GM12892 (cell line): ENCODE measurements around the gene JAG2.

Experiments used
- DNase-seq: peaks from one replicate; pipeline ENCODE4 v3.0.0; 2011; ENCODE audit not compliant: insufficient read length
- FAIRE-seq: peaks from 2 replicates; lab custom pipeline; 2011; peaks lifted over from hg19 to GRCh38; lab: Jason Lieb, UNC
- POLR2A ChIP-seq: IDR thresholded peaks from 2 replicates; pipeline ENCODE4 v1.6.1; 2011; ENCODE audit warnings: low read depth, low read length, control low read depth
- POLR2AphosphoS5 ChIP-seq: IDR thresholded peaks from 2 replicates; pipeline ENCODE4 v1.6.1; 2011; ENCODE audit warnings: low read depth, low read length, control low read depth
- TAF1 ChIP-seq: IDR thresholded peaks from 2 replicates; pipeline ENCODE4 v1.6.1; 2011; ENCODE audit warnings: low read depth, mild to moderate bottlenecking, control low read depth, low read length, borderline replicate concordance

The JAG2 gene

DNA sequence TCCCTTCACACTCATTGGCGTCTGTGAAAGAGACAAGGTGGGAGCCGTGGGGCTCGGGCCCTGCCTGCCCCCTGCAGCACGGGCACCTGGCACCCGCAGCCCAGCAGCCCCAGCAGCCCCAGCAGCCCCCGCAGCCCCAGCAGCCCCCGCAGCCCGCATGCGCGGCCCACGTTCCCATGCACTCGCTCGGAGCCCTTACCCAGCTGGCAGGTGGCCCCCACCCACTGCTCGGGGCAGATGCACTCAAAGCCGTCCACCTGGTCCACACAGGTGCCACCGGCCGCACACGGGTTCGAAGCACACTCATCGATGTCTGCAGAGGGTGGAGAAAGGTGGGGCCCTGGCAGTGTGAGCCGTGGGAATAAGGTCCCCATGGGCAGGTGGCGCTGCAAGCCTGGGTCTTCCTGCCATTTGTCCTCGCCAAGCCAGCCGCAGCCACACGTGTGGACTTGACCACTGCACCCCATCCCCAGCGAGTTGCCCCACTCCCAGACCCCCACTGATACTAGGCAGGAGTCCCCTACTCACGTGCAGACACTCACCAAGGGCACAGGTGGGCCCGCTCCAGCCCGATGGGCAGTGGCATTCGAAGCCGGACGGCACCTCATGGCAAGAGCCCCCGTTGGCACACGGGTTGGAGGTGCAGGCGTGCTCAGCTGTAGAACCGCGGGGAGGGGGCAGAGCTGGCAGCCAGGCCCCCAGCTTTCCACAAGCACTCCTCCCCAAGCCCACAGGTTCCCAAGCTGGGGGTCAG is 17.3 kb downstream of the JAG2 start:
- TF ChIP-seq POLR2A: no peak
- no peak for DNase-seq
- FAIRE-seq: no peak

DNA sequence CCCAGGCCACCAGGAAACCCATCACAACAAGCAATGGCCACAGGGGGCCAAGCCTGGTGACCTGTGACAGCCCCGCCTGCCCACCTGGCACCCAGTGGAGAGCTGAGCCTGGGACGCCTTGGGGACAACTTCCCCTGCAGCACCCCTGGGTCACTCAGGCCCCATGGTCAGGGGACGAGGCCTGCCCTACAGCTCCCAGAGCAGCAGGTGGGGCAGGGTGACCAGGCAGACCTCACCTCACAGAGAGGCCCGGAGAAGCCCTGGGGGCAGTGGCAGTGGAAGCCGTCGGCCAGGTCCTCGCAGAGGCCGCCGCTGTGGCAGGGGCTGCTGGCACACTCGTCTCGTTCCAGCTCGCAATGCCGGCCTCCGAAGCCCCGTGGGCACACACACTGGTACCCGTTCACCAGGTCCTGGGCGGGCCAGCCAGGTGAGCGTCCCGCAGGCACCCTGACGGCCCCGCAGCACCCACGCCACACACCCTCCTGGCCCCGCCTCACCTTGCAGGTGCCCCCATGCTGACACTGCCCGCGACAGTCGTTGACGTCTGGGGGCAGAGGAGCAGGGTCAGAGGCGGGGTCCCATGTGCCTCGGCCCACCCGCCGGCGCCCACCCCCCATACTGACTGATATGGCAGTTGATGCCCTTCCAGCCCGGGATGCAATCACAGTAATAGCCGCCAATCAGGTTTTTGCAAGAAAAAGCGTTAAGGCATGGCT is 18.1 kb downstream of the JAG2 start:
- no peak for TF ChIP-seq TAF1
- no peak for TF ChIP-seq POLR2AphosphoS5
- DNase-seq (no peak), FAIRE-seq (no peak)

DNA sequence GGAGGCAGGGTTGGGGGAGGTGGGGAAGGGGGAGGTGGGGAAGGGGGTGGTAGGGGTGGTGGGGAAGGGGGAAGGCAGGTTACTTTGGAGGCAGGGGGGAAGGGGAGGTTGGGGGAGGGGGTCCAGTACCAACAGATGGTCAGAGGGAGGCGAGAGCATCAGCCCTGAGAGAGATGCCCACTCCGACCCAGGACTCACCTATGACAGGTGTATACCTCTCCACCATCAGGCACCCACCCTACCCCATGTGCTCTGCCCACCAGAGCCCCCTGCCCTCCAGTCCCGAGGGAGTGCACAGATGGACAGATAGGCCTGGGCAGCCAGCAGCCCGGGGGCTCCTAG is 18.6 kb downstream of the JAG2 start:
- no peak for FAIRE-seq
- TF ChIP-seq TAF1 (no peak), POLR2A (no peak), POLR2AphosphoS5 (no peak)
- DNase-seq: no peak

DNA sequence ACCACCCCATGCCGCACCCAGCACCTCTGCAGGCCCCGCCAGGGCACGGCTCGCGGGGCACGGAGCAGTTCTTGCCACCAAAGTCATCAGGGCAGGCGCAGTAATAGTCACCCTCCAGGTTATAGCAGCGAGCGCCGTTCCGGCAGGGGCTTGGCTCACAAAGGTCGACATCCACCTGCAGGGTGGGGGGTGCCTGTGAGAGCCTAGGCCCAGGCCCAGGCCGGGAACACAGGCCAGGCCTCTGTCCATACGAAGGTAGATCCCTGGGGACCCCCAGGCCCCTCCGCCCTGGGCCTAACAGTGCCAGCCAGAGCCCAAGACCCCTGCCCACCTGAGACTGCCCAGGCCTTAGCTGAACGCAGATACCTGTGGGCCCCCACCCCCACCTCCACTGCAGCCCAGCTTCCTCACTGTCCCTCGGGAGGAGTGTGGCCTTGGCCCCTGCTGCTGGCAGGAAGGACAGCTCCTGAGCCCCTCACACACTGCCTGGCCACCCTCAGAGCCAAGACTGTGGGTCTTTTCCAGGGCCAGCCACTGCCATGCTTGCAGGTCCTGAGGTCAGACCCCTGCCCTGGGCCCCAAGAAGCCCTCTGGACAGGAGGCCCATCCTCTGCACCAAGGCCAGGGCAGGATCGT is 19.3 kb downstream of the JAG2 start:
- DNase-seq (no peak), FAIRE-seq (no peak)
- TF ChIP-seq POLR2A: no peak
- no peak for TF ChIP-seq TAF1
- TF ChIP-seq POLR2AphosphoS5: no peak

DNA sequence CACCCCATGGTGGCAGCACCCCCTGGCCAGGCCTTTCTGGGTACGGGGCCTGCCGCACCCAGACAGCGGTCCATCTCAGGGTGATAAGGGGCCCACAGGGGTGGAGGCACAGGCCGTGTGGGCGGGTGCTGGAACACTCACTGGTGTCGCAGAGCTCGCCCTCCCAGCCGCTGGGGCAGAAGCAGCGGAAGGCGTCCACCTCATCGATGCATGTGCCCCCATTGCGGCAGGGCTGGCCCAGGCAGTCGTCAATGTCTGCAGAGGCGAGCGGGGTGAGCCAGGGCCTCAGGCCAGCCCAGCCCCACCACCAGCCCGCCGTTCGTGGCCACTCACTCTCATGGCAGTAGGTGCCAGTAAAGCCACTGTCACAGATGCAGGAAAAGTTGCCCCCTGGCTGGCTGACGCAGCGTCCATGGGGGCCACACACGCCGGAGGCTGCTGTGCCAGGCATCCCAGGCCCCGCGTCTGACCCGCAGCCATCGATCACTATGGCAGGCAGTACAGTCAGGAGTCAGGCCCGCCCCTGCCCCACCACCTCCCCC is 19.9 kb downstream of the JAG2 start:
- FAIRE-seq (no peak), DNase-seq (no peak)
- TF ChIP-seq POLR2A (no peak), TAF1 (no peak), POLR2AphosphoS5 (no peak)

DNA sequence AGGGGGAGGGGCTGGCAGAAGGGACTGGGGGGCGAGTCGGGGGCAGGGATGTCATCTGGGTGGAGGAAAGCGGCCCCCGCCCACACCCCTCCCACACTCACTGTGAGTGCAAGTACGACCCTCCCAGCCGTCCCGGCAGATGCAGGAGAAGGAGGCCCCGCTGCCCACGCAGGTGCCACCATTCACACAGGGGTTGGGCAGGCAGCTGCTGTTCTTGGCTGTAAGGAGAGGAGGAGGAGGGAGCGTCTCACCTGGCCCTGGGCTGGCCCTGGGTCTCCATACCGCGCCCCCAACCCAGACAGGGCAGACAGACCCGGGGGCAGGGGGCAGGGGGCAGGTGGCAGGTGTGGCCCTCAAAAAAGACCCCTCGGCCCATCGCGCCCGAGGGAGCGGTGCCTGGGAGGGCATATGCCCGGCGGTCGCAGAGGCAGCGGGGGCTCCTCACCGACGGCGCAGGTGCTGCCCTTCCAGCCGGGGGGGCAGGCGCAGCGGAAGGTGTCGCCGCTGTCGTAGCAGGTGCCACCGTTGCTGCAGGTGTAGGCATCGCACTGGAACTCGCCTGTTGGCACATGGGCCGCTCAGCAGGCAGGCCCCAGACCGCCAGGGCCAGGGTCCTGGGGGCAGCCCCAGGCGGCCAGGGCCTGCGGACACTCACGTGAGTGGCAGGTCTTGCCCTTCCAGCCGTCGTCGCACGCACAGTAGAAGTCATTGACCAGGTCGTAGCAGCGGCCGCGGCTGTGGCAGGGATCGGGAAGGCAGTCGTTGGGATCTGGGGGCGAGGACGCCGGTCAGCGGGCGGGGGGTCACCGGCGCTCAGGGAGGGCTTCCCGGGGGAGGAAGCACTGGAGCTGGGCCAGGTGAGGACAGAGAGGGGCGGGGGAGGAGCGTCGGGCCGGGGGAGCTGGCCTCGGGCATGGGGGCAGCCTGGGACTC is 20.6 kb downstream of the JAG2 start:
- FAIRE-seq: no peak
- DNase-seq: peak; percentile 23
- TF ChIP-seq POLR2AphosphoS5 (no peak), POLR2A (no peak), TAF1 (no peak)

DNA sequence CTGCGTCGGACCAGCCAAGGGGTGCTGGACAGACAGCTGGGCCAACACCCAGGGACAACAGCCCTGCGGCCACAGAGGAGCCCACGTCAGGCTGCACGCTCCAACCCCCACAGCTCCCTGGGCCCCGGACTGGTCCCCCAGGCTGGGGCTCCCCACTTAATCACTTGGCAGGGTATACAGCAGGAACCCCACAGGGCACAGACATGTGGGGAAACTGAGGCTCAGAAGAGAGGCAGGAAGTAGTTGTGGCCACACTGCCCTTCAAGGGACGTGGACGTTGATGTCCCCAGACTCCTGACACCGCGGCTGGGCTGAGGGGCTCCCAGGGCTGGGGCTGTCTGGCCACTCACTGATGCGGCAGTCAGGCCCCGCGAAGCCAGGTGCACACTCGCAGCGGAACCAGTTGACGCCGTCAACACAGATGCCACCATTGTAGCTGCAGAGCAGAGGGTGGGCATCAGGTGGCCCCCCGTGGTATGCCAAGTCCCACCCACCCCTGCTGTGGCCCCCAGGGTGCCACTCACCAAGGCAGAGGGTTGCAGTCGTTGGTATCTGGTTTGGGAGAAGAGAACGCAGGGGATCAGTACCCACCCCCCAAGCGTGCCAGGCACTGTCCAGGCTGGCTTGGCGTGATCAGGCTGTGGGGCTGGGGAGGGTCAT is 21.5 kb downstream of the JAG2 start:
- no peak for FAIRE-seq
- TF ChIP-seq TAF1 (no peak), POLR2AphosphoS5 (no peak), POLR2A (no peak)
- DNase-seq: peak; percentile 16

DNA sequence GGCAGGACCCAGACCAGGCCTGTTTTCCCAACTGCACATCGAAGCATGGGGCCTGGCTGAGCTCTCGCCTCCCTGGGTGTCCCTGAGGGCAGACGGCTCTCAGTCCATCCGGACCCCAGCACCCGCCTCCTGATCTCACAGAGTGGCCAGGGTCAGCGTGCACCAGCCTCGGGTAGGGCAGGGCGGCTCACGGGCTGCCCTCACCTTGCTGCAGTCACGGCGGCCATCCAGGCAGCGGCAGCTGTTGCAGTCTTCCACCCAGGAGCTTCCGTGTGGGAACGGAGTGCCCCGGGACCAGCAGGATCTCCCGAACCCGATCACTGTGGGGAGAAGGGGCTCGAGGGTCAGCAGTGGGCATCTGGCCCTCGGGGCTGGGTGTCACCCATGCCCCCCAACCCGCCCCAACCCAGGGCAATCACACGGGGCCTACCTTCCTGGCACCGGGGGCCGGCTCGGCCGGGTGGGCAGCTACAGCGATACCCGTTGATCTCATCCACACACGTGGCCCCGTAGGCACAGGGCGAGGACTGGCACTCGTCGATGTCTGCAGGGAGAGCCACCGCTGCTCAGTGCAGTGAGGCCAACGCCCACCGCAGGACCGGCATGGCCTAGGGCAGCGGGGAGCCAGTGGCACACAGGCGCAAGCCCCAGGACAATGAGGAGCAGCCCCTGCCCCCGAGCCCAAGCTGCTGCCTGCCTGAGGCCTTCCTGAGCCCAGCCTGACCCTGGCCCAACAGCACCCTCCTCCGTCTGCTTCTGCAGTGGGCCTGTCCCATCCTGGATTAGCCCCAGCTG is 22.2 kb downstream of the JAG2 start:
- DNase-seq (peak; percentile 23), FAIRE-seq (no peak)
- TF ChIP-seq POLR2AphosphoS5 (no peak), POLR2A (no peak)

DNA sequence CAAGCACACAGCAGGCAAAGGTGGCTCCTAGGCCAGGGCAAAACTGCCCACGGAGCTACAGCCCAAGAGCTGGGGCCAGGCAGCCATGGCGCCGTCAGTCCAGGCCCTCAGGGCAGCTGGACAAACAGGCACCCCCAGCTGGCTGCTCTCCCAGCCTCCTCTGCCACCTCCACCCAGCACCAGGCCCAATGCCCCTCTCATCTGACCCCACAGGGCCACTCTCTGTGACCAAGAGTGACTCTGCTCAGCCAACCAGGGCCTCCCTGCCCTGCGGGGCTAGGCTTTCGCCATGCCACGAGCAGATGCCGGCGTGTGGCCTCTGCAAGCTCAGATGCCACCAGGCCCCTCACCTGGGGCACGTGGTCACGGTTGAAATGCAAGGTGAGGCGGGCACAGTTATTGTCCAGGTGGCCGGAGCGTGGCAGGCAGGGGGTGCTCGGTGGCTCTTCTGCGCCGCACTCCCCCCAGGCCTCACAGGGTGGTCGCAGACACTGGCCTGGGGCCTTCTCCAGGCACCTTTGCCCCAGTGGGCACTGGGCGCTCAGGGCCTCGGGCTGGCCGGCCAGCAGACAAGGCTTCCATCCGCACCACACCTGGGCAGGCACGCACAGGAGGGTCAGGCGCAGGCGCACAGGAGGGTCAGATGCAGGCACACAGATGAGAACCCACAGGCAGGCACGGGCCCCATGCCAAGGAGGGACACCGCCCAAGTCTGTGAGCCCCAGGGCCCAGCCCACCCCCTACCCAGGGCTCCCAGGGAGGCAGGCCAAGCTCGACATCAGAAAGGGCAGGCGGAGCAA is 23.0 kb downstream of the JAG2 start:
- FAIRE-seq: no peak
- TF ChIP-seq TAF1: no peak
- no peak for TF ChIP-seq POLR2A
- no peak for TF ChIP-seq POLR2AphosphoS5

More for the DNA sequence above, 23.0 kb downstream of the JAG2 start:
- DNase-seq: peak; percentile 18
